Amniotic stem cell (primary cell): ENCODE data around the gene ETDA.
"Not testable (repeated sequence)": the region's sequence is repeated elsewhere in the genome, so short reads cannot be mapped to it uniquely, and the experiment has no call there.

ENCODE experiments used
- DNase-seq: peaks from one replicate; lab custom pipeline; 2025; lab: John Stamatoyannopoulos, UW

The ETDA gene

GRCh38 chrX:135252011-135252518 is at the start of gene ETDA:
ETDA (plus strand) TSS chrX:135252061; CDS start chrX:135253277, 1,216 bp downstream.
- not testable (repeated sequence) for DNase-seq

GRCh38 chrX:135206427-135206826 is 45.4 kb upstream of the ETDA start:
- DNase-seq, result not testable (repeated sequence)

- no peak for DNase-seq
These were observed 38.5 kb upstream of the ETDA start for GRCh38 chrX:135213200-135213844.

- not testable (repeated sequence) for DNase-seq
These were observed 5.9 kb upstream of the ETDA start for GRCh38 chrX:135245989-135246388.

GRCh38 chrX:135256087-135256684 is 4.3 kb downstream of the ETDA start:
- not testable (repeated sequence) for DNase-seq

GRCh38 chrX:135256923-135257322 is 5.1 kb downstream of the ETDA start:
- no peak for DNase-seq

GRCh38 chrX:135257469-135257868 is 5.6 kb downstream of the ETDA start:
- DNase-seq, result no peak

GRCh38 chrX:135260976-135261375 is 9.1 kb downstream of the ETDA start:
- not testable (repeated sequence) for DNase-seq

GRCh38 chrX:135263376-135263775 is 11.5 kb downstream of the ETDA start:
- not testable (repeated sequence) for DNase-seq

- no peak for DNase-seq
These were observed 12.3 kb downstream of the ETDA start for GRCh38 chrX:135264206-135264605.

GRCh38 chrX:135273162-135273561 is 21.3 kb downstream of the ETDA start:
- DNase-seq, result no peak

- no peak for DNase-seq
These were observed 24.1 kb downstream of the ETDA start for GRCh38 chrX:135275973-135276372.

GRCh38 chrX:135287266-135287823 is 35.5 kb downstream of the ETDA start:
- no peak for DNase-seq

- DNase-seq, result no peak
These were observed 43.5 kb downstream of the ETDA start for GRCh38 chrX:135295238-135295943.

GRCh38 chrX:135295944-135296305 is 44.1 kb downstream of the ETDA start:
- DNase-seq, result no peak

GRCh38 chrX:135302269-135302873 is 50.5 kb downstream of the ETDA start:
- no peak for DNase-seq
